A375 (cell line): ENCODE results near the gene ZP4. TPM values are rescaled to one million over a fixed set of nuclear protein-coding genes. Genes with fewer than 3 reads are reported as not detected.

Experiments used
- total RNA-seq: library from RNA; depleted of rRNA; stranded (reverse); fragments of >200 nt; shearing (Covaris generic); gene quantifications from 2 replicates; pipeline ENCODE4 v1.2.3, GENCODE V29; 2014; rRNA removed

ZP4 gene
- 0.27 TPM in 1 of 2 replicates, not detected in the other for total RNA-seq

DNA sequence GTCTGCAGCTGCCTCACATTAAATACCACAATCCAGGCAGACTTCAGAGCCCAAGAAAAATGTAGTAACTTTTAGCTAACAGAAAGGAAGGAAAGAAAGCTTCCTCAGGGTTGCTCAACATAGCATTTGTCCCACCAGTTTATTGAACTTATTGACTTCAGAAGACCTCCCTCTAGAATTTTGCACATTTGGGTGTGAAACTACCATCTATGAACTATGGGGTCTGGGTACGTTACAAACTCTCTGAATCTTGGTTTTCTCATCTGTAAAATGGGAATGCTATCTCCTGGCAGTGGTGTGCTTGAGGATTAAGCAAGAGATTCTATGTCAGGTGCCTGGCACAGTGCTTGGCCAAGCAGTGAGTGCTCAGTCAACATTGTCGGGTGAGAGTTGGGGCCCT lies at the start of gene ZP4:
Gene ZP4 (minus strand): TSS at position 101 of the 400 bp plus-strand sequence. CDS start 287 bp downstream, outside the sequence.

